AG09309 (cell line): ENCODE data around the gene FHL3.

ENCODE experiments used
- DNase-seq: peaks from one replicate; pipeline ENCODE4 v3.0.0-alpha.2; 2010; ENCODE audit warnings: low read depth
- H3K4me3 ChIP-seq: 2 replicates; pipeline ENCODE4 v1.5.1; 2011; ENCODE audit warnings: mild to moderate bottlenecking, low read depth, low read length, moderate library complexity; ENCODE audit not compliant: control insufficient read depth
- CTCF ChIP-seq: IDR thresholded peaks from 2 replicates; pipeline ENCODE4 v1.5.1; 2011; ENCODE audit warnings: mild to moderate bottlenecking, low read depth, low read length, inconsistent platforms; ENCODE audit not compliant: insufficient read depth, control insufficient read depth; ENCODE audit errors: missing control alignments

FHL3 gene

GRCh38 chr1:38027201-38028104 lies 22.1 kb upstream of the FHL3 start:
- DNase-seq = no peak
- no peak for TF ChIP-seq CTCF
- no peak overlapping the region for H3K4me3 ChIP-seq

- DNase-seq = no peak
- no peak overlapping the region for H3K4me3 ChIP-seq
- TF ChIP-seq CTCF = peak; percentile 84
These were observed 21.4 kb upstream of the FHL3 start for GRCh38 chr1:38026592-38027200.

GRCh38 chr1:38025664-38026063 lies 20.4 kb upstream of the FHL3 start:
- TF ChIP-seq CTCF = no peak
- no peak overlapping the region for H3K4me3 ChIP-seq
- no peak for DNase-seq

- no peak overlapping the region for H3K4me3 ChIP-seq
- TF ChIP-seq CTCF = no peak
- no peak for DNase-seq
These were observed 19.9 kb upstream of the FHL3 start for GRCh38 chr1:38025233-38025632.

- no peak overlapping the region for H3K4me3 ChIP-seq
- TF ChIP-seq CTCF = no peak
- no peak for DNase-seq
These were observed 17.5 kb upstream of the FHL3 start for GRCh38 chr1:38022810-38023209.

GRCh38 chr1:38021969-38022368 lies 16.7 kb upstream of the FHL3 start:
- DNase-seq = no peak
- TF ChIP-seq CTCF = no peak

More at GRCh38 chr1:38021969-38022368, 16.7 kb upstream of the FHL3 start:
- no peak overlapping the region for H3K4me3 ChIP-seq
